K562 (cell line): Measurements from ENCODE around the gene EPHB4. TPM values are rescaled to one million over a fixed set of nuclear protein-coding genes. Genes with fewer than 3 reads are reported as not detected.

Experiments used
- ATAC-seq: fragments of 200-7000 bp; cut with Tn5 transposase; 3 replicates; pipeline ENCODE4 v1.9.1; 2020; ENCODE audit warnings: moderate library complexity
- BruUV-seq: library from RNA; stranded (reverse); fragments of 400-500 nt; replicated peaks from 2 replicates; lab custom pipeline; 2021; lab: Mats Ljungman, UMichigan
- CTCF ChIA-PET: fragments of 300-600 bp; formaldehyde crosslinking; extraction: SDS; loops from one replicate; lab custom pipeline; 2021; ENCODE audit warnings: low intra/inter-chr PET ratio; lab: Yijun Ruan, JAX
- POLR2A ChIA-PET: fragments of 300-600, 350-650 bp; sonication (Branson Sonifier 250); formaldehyde crosslinking; extraction: SDS; loops from one replicate; lab custom pipeline; 2021; ENCODE audit warnings: antibody characterized with exemption, inconsistent platforms; lab: Yijun Ruan, JAX
- DNase-seq, 4 experiments: peaks; one replicate each; pipeline versions ENCODE4 v3.0.0 to v3.0.0-alpha.2; 2011 to 2018; ENCODE audit warnings: low spot score in 3 of 4, mixed read lengths in 3 of 4; ENCODE audit errors: extremely low read depth in 1 of 4
- FAIRE-seq: peaks from 2 replicates; lab custom pipeline; 2011; peaks lifted over from hg19 to GRCh38; lab: Jason Lieb, UNC
- H2AFZ ChIP-seq: 2 replicates; pipeline ENCODE4 v1.6.0; 2011; ENCODE audit warnings: low read depth, low read length, control low read depth, inconsistent platforms
- H3K27ac ChIP-seq: fragments of 200-600 bp; 3 replicates; pipeline ENCODE4 v1.8.0; 2011; ENCODE audit warnings: low read depth, mild to moderate bottlenecking, control low read depth, inconsistent platforms, low read length, moderate library complexity, mixed read lengths; ENCODE audit errors: extremely low read depth
- H3K27me3 ChIP-seq, 2 experiments: fragments of 300-600 bp in 1 of 2; 2 replicates in 1 of 2; 3 replicates in 1 of 2; pipeline versions ENCODE4 v1.6.0 to v1.8.0; 2011; ENCODE audit warnings: inconsistent platforms in 2 of 2, low read length in 2 of 2, mild to moderate bottlenecking in 1 of 2, mixed read lengths in 1 of 2, moderate library complexity in 1 of 2; ENCODE audit not compliant: control insufficient read depth in 2 of 2, insufficient read depth in 2 of 2
- H3K36me3 ChIP-seq: fragments of 300-600 bp; 3 replicates; pipeline ENCODE4 v1.8.0; 2011; ENCODE audit warnings: mild to moderate bottlenecking, low read length, inconsistent platforms; ENCODE audit not compliant: control insufficient read depth, insufficient read depth
- H3K4me1 ChIP-seq, 2 experiments: fragments of 200-600 bp in 1 of 2; replicated peaks in 1 of 2; 2 replicates in 1 of 2; 3 replicates in 1 of 2; pipeline versions ENCODE4 v1.5.1 to v1.8.0; 2011; ENCODE audit warnings: inconsistent platforms in 2 of 2, low read length in 2 of 2, mild to moderate bottlenecking in 1 of 2, mixed read lengths in 1 of 2, moderate library complexity in 1 of 2; ENCODE audit not compliant: control insufficient read depth in 2 of 2, insufficient read depth in 2 of 2
- H3K4me2 ChIP-seq: 2 replicates; pipeline ENCODE4 v1.6.1; 2011; ENCODE audit warnings: low read length, control low read depth, inconsistent platforms, mixed read lengths; ENCODE audit not compliant: insufficient read depth
- H3K4me3 ChIP-seq: fragments of 200-600 bp; sonication (generic), shearing (Covaris generic); 2 replicates; pipeline ENCODE4 v1.5.1; 2016; ENCODE audit warnings: control low read depth, inconsistent platforms
- H3K79me2 ChIP-seq: fragments of 200-600 bp; 3 replicates; pipeline ENCODE4 v1.8.0; 2011; ENCODE audit warnings: low read length, inconsistent platforms; ENCODE audit not compliant: control insufficient read depth, insufficient read depth
- H3K9ac ChIP-seq, 2 experiments: 2 replicates each; pipeline versions ENCODE4 v1.6.0 to v1.6.1; 2011; ENCODE audit warnings: low read depth in 2 of 2, low read length in 2 of 2, control low read depth in 1 of 2, inconsistent platforms in 1 of 2, mild to moderate bottlenecking in 1 of 2, mixed read lengths in 1 of 2; ENCODE audit not compliant: insufficient read depth in 1 of 2
- H3K9me1 ChIP-seq: one replicate; pipeline ENCODE4 v1.6.0; 2011; ENCODE audit warnings: inconsistent platforms, mild to moderate bottlenecking, low read length, moderate library complexity; ENCODE audit not compliant: control insufficient read depth, insufficient read depth
- H3K9me3 ChIP-seq: replicated peaks from 2 replicates; pipeline ENCODE4 v1.5.1; 2011; ENCODE audit warnings: low read depth, low read length, inconsistent platforms; ENCODE audit not compliant: control insufficient read depth, insufficient read depth
- H4K20me1 ChIP-seq: replicated peaks from 2 replicates; pipeline ENCODE4 v1.6.1; 2011; ENCODE audit warnings: low read length, inconsistent platforms, mixed read lengths; ENCODE audit not compliant: control insufficient read depth, insufficient read depth
- EGR1 ChIP-seq: fragments of 450-650 bp; conservative IDR thresholded peaks from 2 replicates; pipeline ENCODE4 v1.6.1; 2017; ENCODE audit warnings: mild to moderate bottlenecking
- FOSL1 ChIP-seq: fragments of 200-800 bp; sonication (Bioruptor generic); conservative IDR thresholded peaks from 2 replicates; pipeline ENCODE4 v1.6.1; 2016; ENCODE audit warnings: missing genetic modification characterization, missing compliant biosample characterization
- JUN ChIP-seq, 2 experiments: sonication (generic) in 1 of 2; formaldehyde crosslinking in 1 of 2; IDR thresholded peaks; 2 replicates each; pipeline versions ENCODE4 v1.6.1 to v1.8.0; 2012 to 2022; ENCODE audit warnings: borderline replicate concordance in 2 of 2, mild to moderate bottlenecking in 2 of 2, improper control_type of control experiment in 1 of 2, low read depth in 1 of 2, low read length in 1 of 2, missing genetic modification reagents in 1 of 2
- JUND ChIP-seq, 2 experiments: IDR thresholded peaks; 2 replicates in 1 of 2; 3 replicates in 1 of 2; pipeline ENCODE4 v1.6.1; 2011; ENCODE audit warnings: borderline replicate concordance in 2 of 2, low read depth in 2 of 2, low read length in 2 of 2, improper control_type of control experiment in 1 of 2, missing biosample characterization in 1 of 2, missing genetic modification characterization in 1 of 2, missing genetic modification reagents in 1 of 2
- MIER1 ChIP-seq: fragments of 450-650 bp; IDR thresholded peaks from 2 replicates; pipeline ENCODE4 v1.6.1; 2016; ENCODE audit warnings: antibody characterized with exemption, mild to moderate bottlenecking, low read depth
- NFE2 ChIP-seq: IDR thresholded peaks from 2 replicates; pipeline ENCODE4 v1.6.1; 2014; ENCODE audit warnings: antibody characterized with exemption, low read depth
- PHB ChIP-seq: fragments of 250-450 bp; sonication (Bioruptor Pico); IDR thresholded peaks from 2 replicates; pipeline ENCODE4 v1.5.0; 2021
- RBM25 ChIP-seq: fragments of 200-400 bp; formaldehyde crosslinking; IDR thresholded peaks from 2 replicates; pipeline ENCODE4 v1.6.1; 2018; ENCODE audit warnings: low read length, low read depth, moderate library complexity; ENCODE audit not compliant: severe bottlenecking
- TFAM ChIP-seq: fragments of 250-450 bp; sonication (Bioruptor Pico); conservative IDR thresholded peaks from 2 replicates; pipeline ENCODE4 v1.5.0; 2021; ENCODE audit warnings: mild to moderate bottlenecking, moderate library complexity
- ZFP36 ChIP-seq: fragments of 150-350 bp; IDR thresholded peaks from 2 replicates; pipeline ENCODE4 v1.6.1; 2018; ENCODE audit warnings: low read length, low read depth; ENCODE audit not compliant: partially characterized antibody
- ZZZ3 ChIP-seq: fragments of 450-650 bp; IDR thresholded peaks from 2 replicates; pipeline ENCODE4 v1.6.1; 2016; ENCODE audit warnings: antibody characterized with exemption, mild to moderate bottlenecking, moderate library complexity
- WGBS: fragments of 100-300 bp; shearing (Covaris generic); methylation state at CpG from one replicate; pipeline ENCODE4 v1.1.6; 2016; ENCODE audit warnings: low coverage, mixed read lengths; ENCODE audit not compliant: insufficient coverage; ENCODE audit errors: missing lambda C conversion rate; 5-methylcytosine and 5-hydroxymethylcytosine counted together
- in situ Hi-C: fragments of 300-500 bp; cut with MboI; formaldehyde crosslinking; loops from 4 replicates; pipeline ENCODE4 v1.15.0; 2018; ENCODE audit warnings: inconsistent platforms, mixed read lengths
- intact Hi-C: fragments of 100-400 bp; cut with micrococcal nuclease; formaldehyde crosslinking; loops from 2 replicates; pipeline ENCODE4 v1.14.2; 2022
- polyA plus RNA-seq, 8 experiments: library from polyadenylated mRNA; depleted of rRNA in 4 of 8; stranded (reverse) in 5 of 8; unstranded in 3 of 8; fragments of >200 nt; fragmentation: Nextera tagmentation in 2 of 8; fragmentation: Illumina TruSeq in 1 of 8; extraction: Ambion mirVana in 2 of 8; extraction: Trizol in 1 of 8; gene quantifications; 2 replicates each; pipeline versions ENCODE4 v1.2.1 to v1.2.3, GENCODE V29; 2011 to 2014; ENCODE audit warnings: inconsistent platforms in 1 of 8, missing spikeins in 1 of 8
- total RNA-seq, 7 experiments: library from RNA; depleted of rRNA in 6 of 7; stranded (reverse); fragments of >200 nt in 6 of 7; fragmentation: Illumina TruSeq in 2 of 7; extraction: Trizol in 2 of 7; gene quantifications; 2 replicates each; pipeline versions ENCODE4 v1.2.1 to v1.2.3, GENCODE V29; 2011 to 2021; ENCODE audit warnings: low replicate concordance in 1 of 7
- TF ChIP-seq, protein P1 (sequence below): sonication (generic); formaldehyde crosslinking; IDR thresholded peaks from 2 replicates; pipeline ENCODE4 v1.8.0; 2022; ENCODE audit warnings: mild to moderate bottlenecking, missing genetic modification reagents
- TF ChIP-seq, protein P2 (sequence below): sonication (generic); formaldehyde crosslinking; IDR thresholded peaks from 2 replicates; pipeline ENCODE4 v1.9.0; 2022; ENCODE audit warnings: mild to moderate bottlenecking, missing genetic modification reagents
- TF ChIP-seq, protein P3 (sequence below): fragments of 250-450 bp; sonication (Bioruptor Pico); IDR thresholded peaks from 2 replicates; pipeline ENCODE4 v1.5.0; 2021; ENCODE audit warnings: mild to moderate bottlenecking, borderline replicate concordance

EPHB4 gene
- total and polyA plus RNA-seq, 9 of the 15 experiments (the other 6 are each of a cell fraction or from before 2014, with no cell fraction given), result 1.2 to 82.1 (median 37.9) TPM

DNA sequence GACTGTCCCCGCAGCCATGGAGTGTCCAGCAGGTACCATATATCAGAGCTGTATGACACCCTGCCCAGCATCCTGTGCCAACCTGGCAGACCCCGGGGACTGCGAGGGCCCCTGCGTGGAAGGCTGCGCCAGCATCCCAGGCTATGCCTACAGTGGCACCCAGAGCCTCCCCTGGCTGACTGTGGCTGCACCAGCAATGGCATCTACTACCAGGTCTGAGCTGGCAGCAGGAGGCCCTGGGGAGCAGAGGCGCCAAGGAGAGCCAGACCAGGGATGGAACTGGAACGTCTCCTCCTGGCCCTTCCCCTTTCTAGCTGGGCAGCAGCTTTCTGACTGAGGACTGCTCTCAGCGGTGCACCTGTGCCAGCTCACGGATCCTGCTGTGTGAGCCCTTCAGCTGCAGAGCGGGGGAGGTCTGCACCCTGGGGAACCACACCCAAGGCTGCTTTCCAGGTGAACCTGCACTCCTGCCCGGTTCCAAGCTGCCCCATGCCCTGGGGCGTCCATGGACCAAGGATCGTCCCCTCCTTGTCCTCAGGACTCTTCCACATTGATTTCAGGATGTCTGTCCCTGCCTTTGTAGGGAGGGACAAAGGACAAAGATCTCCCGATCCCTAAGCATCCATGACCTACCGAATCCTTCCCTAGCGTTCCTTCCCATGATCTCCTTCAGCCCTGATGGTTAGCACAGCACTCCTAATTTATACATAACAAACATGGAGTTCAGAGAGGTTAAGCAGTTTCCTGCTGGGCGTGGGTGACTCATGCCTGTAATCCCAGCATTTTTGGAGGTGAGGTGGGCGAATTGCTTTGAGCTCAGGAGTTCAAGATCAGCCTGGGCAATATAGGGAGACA, 33.3 kb downstream of the EPHB4 start:
- Histone ChIP-seq H3K36me3 (no peaks in the 10 kb centered on the region), H2AFZ (no peak overlapping the region), H3K4me3 (no peak overlapping the region), H4K20me1 (no peaks in the 10 kb centered on the region), H3K9me3 (no peaks in the 10 kb centered on the region), H3K9ac (peak overlapping the region in 1 of 2 experiments; percentile 9; a peak in 1 of 4 replicates), H3K4me1 (peaks cover 0 to 28% of the 10 kb centered on the region in 2 experiments; a peak in 3 of 5 replicates), H3K9me1 (no peaks in the 10 kb centered on the region), H3K27me3 (peaks cover 0 to 15% of the 10 kb centered on the region in 2 experiments; a peak in 2 of 5 replicates), H3K79me2 (no peaks in the 10 kb centered on the region), H3K4me2 (no peak overlapping the region), H3K27ac (no peak overlapping the region)
- ATAC-seq (no peak), FAIRE-seq (peak; percentile 57), DNase-seq (no peak)
- POLR2A ChIA-PET, result interaction anchor here (0.5 to 1.5 kb wide), 5 partner anchors 10 to 81 kb away, joined by 3 to 4 read pairs (median 4); partner anchors contain the start of gene SRRT
- BruUV-seq, result no TSS peak
- CTCF ChIA-PET, result no interaction called here
- intact Hi-C loops, result no loop called here
- WGBS, result 15% methylated on average over 18 of the region's 18 CpGs
- in situ Hi-C loops, result no loop called here
- TF ChIP-seq PHB, result no peak
- TF ChIP-seq JUN (IDR thresholded peaks at IDR 0.05; ENCODE audit: borderline replicate concordance, low read depth, low read length), result peak; percentile 39; the same call in 1 of the 2 replicates
- TF ChIP-seq JUN (CRISPR knock-in tag; IDR thresholded peaks at IDR 0.05; ENCODE audit: borderline replicate concordance), result no peak
- TF ChIP-seq, protein P1, sequence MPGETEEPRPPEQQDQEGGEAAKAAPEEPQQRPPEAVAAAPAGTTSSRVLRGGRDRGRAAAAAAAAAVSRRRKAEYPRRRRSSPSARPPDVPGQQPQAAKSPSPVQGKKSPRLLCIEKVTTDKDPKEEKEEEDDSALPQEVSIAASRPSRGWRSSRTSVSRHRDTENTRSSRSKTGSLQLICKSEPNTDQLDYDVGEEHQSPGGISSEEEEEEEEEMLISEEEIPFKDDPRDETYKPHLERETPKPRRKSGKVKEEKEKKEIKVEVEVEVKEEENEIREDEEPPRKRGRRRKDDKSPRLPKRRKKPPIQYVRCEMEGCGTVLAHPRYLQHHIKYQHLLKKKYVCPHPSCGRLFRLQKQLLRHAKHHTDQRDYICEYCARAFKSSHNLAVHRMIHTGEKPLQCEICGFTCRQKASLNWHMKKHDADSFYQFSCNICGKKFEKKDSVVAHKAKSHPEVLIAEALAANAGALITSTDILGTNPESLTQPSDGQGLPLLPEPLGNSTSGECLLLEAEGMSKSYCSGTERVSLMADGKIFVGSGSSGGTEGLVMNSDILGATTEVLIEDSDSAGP (CRISPR knock-in tag), result no peak
- peak; percentile 16 for TF ChIP-seq RBM25
- no peak for TF ChIP-seq MIER1
- TF ChIP-seq JUND (IDR thresholded peaks at IDR 0.05; ENCODE audit: borderline replicate concordance, low read depth, low read length), result peak; percentile 76
- 0 out of 3 replicates have a peak, but pooled peaks have one; percentile 63 for TF ChIP-seq JUND (tag; IDR thresholded peaks at IDR 0.05; ENCODE audit: borderline replicate concordance, low read depth, low read length)
- TF ChIP-seq NFE2, result no peak
- no peak for TF ChIP-seq ZZZ3
- TF ChIP-seq, protein P2, sequence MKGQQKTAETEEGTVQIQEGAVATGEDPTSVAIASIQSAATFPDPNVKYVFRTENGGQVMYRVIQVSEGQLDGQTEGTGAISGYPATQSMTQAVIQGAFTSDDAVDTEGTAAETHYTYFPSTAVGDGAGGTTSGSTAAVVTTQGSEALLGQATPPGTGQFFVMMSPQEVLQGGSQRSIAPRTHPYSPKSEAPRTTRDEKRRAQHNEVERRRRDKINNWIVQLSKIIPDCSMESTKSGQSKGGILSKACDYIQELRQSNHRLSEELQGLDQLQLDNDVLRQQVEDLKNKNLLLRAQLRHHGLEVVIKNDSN (CRISPR knock-in tag), result no peak
- no peak for TF ChIP-seq TFAM (CRISPR knock-in tag)
- 0 out of 2 replicates have a peak, but pooled peaks have one; percentile 25 for TF ChIP-seq EGR1
- peak; percentile 60 for TF ChIP-seq ZFP36
- TF ChIP-seq, protein P3, sequence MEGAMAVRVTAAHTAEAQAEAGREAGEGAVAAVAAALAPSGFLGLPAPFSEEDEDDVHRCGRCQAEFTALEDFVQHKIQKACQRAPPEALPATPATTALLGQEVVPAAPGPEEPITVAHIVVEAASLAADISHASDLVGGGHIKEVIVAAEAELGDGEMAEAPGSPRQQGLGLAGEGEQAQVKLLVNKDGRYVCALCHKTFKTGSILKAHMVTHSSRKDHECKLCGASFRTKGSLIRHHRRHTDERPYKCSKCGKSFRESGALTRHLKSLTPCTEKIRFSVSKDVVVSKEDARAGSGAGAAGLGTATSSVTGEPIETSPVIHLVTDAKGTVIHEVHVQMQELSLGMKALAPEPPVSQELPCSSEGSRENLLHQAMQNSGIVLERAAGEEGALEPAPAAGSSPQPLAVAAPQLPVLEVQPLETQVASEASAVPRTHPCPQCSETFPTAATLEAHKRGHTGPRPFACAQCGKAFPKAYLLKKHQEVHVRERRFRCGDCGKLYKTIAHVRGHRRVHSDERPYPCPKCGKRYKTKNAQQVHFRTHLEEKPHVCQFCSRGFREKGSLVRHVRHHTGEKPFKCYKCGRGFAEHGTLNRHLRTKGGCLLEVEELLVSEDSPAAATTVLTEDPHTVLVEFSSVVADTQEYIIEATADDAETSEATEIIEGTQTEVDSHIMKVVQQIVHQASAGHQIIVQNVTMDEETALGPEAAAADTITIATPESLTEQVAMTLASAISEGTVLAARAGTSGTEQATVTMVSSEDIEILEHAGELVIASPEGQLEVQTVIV (CRISPR knock-in tag), result no peak
- peak; percentile 63 for TF ChIP-seq FOSL1 (tag)
